ENCODE measurements around the gene RBPJ. TPM values are rescaled to one million over a fixed set of nuclear protein-coding genes. Genes with fewer than 3 reads are reported as not detected.

The RBPJ gene
- total RNA-seq, 4 donors from 2014 or later: 115 to 214 (median 173) TPM

DNA sequence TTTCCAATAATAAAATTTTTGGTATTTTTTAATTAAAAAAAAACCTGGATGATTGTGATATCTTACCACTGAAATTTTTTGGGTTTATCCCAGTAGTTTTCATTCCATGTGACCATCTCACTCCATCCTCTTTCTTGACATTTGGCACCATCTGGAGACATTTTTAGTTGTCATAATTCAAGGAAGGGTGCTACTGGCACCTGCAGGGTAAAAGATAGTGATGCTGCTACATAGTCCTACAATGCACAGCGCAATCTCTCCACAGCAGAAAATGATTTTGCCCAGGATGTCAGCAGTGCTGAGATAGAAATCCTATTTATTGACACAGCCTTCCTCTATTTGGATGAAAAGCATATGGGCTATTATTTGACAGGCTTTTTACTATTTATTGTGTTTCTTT lies 79.3 kb downstream of the RBPJ start:
- TF ChIP-seq, protein P1, sequence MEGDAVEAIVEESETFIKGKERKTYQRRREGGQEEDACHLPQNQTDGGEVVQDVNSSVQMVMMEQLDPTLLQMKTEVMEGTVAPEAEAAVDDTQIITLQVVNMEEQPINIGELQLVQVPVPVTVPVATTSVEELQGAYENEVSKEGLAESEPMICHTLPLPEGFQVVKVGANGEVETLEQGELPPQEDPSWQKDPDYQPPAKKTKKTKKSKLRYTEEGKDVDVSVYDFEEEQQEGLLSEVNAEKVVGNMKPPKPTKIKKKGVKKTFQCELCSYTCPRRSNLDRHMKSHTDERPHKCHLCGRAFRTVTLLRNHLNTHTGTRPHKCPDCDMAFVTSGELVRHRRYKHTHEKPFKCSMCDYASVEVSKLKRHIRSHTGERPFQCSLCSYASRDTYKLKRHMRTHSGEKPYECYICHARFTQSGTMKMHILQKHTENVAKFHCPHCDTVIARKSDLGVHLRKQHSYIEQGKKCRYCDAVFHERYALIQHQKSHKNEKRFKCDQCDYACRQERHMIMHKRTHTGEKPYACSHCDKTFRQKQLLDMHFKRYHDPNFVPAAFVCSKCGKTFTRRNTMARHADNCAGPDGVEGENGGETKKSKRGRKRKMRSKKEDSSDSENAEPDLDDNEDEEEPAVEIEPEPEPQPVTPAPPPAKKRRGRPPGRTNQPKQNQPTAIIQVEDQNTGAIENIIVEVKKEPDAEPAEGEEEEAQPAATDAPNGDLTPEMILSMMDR (IDR thresholded peaks at IDR 0.05; ENCODE audit: low read depth): no peak

GRCh38 chr4:26402458-26402857 lies 81.6 kb downstream of the RBPJ start:
- TF ChIP-seq, protein P1 (IDR thresholded peaks at IDR 0.05; ENCODE audit: low read depth): no peak

DNA sequence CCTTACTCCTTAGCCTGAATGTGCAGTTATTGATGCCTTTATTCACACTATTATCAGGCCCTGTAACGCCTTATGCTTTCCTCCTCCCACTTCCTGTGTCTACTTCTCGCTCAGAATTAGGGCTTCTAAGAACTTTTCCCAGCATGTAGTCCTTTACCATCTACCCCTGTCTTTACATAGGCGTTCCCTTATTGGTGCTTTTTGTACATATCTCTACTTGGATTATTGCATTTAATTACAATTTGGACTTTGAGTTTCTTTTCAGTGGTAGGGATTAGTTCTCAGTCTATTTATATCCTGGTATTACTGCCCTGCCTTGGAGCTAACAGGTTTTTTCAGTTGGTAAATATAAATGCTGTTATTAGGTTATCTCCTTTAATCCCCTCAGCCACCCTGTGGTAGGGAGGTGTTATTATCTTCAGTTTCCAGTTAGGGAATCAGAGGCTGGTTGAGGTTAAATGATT lies 84.0 kb downstream of the RBPJ start:
- TF ChIP-seq, protein P1 (IDR thresholded peaks at IDR 0.05; ENCODE audit: low read depth): no peak

DNA sequence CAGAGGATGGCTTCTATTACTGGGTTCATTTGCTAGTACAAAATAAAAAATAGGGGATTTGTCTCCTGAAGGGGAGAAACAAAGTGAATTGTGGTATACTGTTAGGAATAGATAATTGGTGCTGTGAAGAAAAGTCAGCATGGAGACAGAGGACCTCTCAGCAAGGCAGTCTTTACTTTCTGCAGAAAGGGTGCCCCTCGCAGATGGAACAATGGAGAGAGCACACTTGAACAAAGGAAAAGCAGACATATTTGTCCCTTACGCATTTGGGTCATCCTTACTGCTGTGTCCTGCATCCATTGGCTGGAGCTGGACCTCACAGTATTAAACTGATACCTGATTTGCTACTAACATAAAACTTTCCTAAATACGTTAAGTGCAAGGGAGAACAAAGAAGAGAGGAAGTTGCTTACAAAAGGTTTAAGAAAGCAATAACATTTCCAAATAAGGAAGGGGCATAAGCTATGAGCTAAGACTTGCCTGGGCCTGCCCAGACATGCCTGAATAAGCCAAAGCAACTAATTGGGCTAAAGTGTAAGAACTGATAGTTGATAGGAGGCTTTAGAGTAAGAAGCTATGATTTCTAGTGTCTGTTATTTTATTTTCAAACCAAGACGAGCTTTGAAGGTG lies 85.6 kb downstream of the RBPJ start:
- TF ChIP-seq, protein P1 (IDR thresholded peaks at IDR 0.05; ENCODE audit: low read depth): no peak

DNA sequence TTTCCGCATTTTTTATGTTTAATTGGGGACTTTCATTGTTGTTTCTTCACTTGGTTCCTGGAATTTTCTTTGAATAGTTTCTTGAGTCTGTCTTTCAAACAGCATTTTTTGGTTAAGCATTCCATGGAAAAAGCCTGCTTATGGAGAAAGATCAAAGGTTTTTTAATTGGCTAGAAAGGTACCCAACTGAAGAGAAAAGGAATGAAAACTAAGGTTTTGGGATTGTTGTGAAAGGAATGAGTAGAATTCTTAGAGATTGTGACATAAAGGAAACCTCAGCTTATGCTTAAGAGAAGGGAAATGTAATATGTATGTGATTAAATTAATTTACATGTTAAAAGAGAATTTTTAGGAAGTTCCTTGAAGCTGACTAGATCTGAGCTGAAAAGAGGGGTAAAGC lies 86.7 kb downstream of the RBPJ start:
- TF ChIP-seq, protein P1 (IDR thresholded peaks at IDR 0.05; ENCODE audit: low read depth): no peak

DNA sequence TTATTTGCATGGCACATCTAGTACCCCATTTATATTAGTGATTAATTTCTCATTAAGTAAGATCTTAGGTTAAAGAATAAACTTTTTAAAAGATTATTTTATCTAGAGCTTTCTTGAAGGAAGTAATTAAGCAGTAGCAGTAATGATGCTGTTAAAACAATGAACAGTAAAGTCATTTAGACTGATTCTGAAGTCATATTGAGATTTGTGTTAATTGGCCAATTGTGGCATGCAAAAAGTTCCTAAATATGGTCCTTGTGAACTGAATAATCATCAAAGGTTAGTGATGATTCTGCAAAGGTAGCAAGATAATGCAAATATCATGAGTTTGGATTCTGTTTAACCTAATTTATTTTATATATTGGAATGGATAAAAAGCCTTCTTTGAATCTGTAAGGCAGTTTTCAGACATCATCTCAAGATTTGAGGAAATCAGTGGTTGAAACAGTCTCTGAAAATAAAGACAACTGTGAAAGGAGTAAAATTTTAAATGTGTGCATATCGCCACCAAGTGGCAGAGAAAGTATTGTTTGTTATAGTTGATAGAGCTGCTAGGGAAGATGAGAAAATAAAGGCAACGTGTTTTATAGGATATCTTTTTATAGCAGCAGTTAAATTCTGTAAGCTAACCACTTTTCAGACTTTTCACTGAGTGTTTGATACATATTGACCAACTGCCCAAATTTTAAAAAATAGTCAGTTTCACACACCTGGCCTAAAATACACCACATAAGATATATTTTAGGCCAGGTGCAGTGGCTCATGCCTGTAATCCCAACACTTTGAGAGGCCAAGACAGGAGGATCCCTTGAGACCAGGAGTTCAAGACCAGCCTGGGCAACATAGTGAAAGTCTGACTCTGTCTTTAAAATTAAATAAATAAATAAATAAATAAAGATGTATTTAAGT lies 89.8 kb downstream of the RBPJ start:
- TF ChIP-seq, protein P1 (IDR thresholded peaks at IDR 0.05; ENCODE audit: low read depth): no peak
